HepG2 (cell line): Measurements from ENCODE around the gene TMEM143. TPM values are rescaled to one million over a fixed set of nuclear protein-coding genes. Genes with fewer than 3 reads are reported as not detected.
"Not testable (repeated sequence)": the region's sequence is repeated elsewhere in the genome, so short reads cannot be mapped to it uniquely, and the experiment has no call there.

Source experiments
- ATAC-seq: fragments of 200-7000 bp; cut with Tn5 transposase; 3 replicates; pipeline ENCODE4 v1.9.1; 2020; ENCODE audit warnings: mild to moderate bottlenecking, moderate library complexity
- BruUV-seq: library from RNA; stranded (reverse); fragments of 400-500 nt; replicated peaks from 2 replicates; lab custom pipeline; 2021; lab: Mats Ljungman, UMichigan
- CTCF ChIA-PET: fragments of 300-600 bp; formaldehyde crosslinking; extraction: SDS; loops from one replicate; lab custom pipeline; 2021; ENCODE audit warnings: low total read pairs, inconsistent platforms, low intra/inter-chr PET ratio; lab: Yijun Ruan, JAX
- POLR2A ChIA-PET: fragments of 350-600 bp; sonication (Branson Sonifier 250); formaldehyde crosslinking; loops from one replicate; lab custom pipeline; 2020; ENCODE audit warnings: antibody characterized with exemption, inconsistent platforms; lab: Yijun Ruan, JAX
- DNase-seq: peaks from one replicate; pipeline ENCODE4 v3.0.0-alpha.2; 2015; ENCODE audit warnings: low spot score
- FAIRE-seq: peaks from 3 replicates; lab custom pipeline; 2011; peaks lifted over from hg19 to GRCh38; lab: Jason Lieb, UNC
- H2AFZ ChIP-seq: one replicate; pipeline ENCODE4 v1.6.1; 2011; ENCODE audit warnings: low read length, inconsistent platforms
- H3K27ac ChIP-seq: fragments of 300-600 bp; 3 replicates; pipeline ENCODE4 v1.8.0; 2011; ENCODE audit warnings: mixed run types, mild to moderate bottlenecking, mixed read lengths, low read length, inconsistent platforms; ENCODE audit not compliant: insufficient read depth; ENCODE audit errors: extremely low read length
- H3K27me3 ChIP-seq, 2 experiments: fragments of 200-600 bp in 1 of 2; 2 replicates in 1 of 2; 3 replicates in 1 of 2; pipeline versions ENCODE4 v1.6.0 to v1.8.0; 2011; ENCODE audit warnings: low read length in 2 of 2, mild to moderate bottlenecking in 2 of 2, moderate library complexity in 2 of 2, inconsistent platforms in 1 of 2; ENCODE audit not compliant: insufficient read depth in 2 of 2, control insufficient read depth in 1 of 2
- H3K36me3 ChIP-seq, 2 experiments: fragments of 200-600 bp in 1 of 2; replicated peaks in 1 of 2; 2 replicates in 1 of 2; 3 replicates in 1 of 2; pipeline versions ENCODE4 v1.5.1 to v1.8.0; 2011; ENCODE audit warnings: low read length in 2 of 2, inconsistent platforms in 1 of 2; ENCODE audit not compliant: insufficient read depth in 2 of 2, control insufficient read depth in 1 of 2
- H3K4me1 ChIP-seq: 2 replicates; pipeline ENCODE4 v1.5.1; 2012; ENCODE audit warnings: low read length, inconsistent platforms; ENCODE audit not compliant: insufficient read depth
- H3K4me2 ChIP-seq: 2 replicates; pipeline ENCODE4 v1.6.0; 2011; ENCODE audit warnings: low read depth, low read length, inconsistent platforms
- H3K4me3 ChIP-seq, 3 experiments: fragments of 200-600 bp in 1 of 3; sonication (generic), shearing (Covaris generic) in 1 of 3; replicated peaks in 1 of 3; 2 replicates each; pipeline ENCODE4 v1.5.1; 2011 to 2016; ENCODE audit warnings: low read length in 3 of 3, inconsistent platforms in 2 of 3, low read depth in 2 of 3, mild to moderate bottlenecking in 2 of 3, control low read depth in 1 of 3, mixed read lengths in 1 of 3; ENCODE audit not compliant: insufficient read depth in 1 of 3
- H3K79me2 ChIP-seq: one replicate; pipeline ENCODE4 v1.6.1; 2011; ENCODE audit warnings: low read length, inconsistent platforms; ENCODE audit not compliant: insufficient read depth
- H3K9ac ChIP-seq: 2 replicates; pipeline ENCODE4 v1.6.0; 2011; ENCODE audit warnings: mild to moderate bottlenecking, low read depth, low read length, inconsistent platforms; ENCODE audit not compliant: insufficient read depth
- H3K9me3 ChIP-seq: 2 replicates; pipeline ENCODE4 v1.5.1; 2012; ENCODE audit warnings: mild to moderate bottlenecking, low read length
- H4K20me1 ChIP-seq: 2 replicates; pipeline ENCODE4 v1.6.0; 2011; ENCODE audit warnings: inconsistent platforms, mild to moderate bottlenecking, low read length, moderate library complexity; ENCODE audit not compliant: insufficient read depth
- ZNF432 ChIP-seq: sonication (generic); formaldehyde crosslinking; IDR thresholded peaks from 2 replicates; pipeline ENCODE4 v1.5.0; 2020; ENCODE audit warnings: missing genetic modification reagents, mild to moderate bottlenecking, borderline replicate concordance
- ZNF768 ChIP-seq: sonication (generic); formaldehyde crosslinking; IDR thresholded peaks from 2 replicates; pipeline ENCODE4 v1.4.0; 2020; ENCODE audit warnings: missing genetic modification reagents
- whole genome bisulfite sequencing: methylation state at CpG from one replicate; pipeline ENCODE4 v1.1.6; 2017; ENCODE audit warnings: low lambda C conversion rate; 5-methylcytosine and 5-hydroxymethylcytosine counted together
- in situ Hi-C: cut with HindIII; loops from 2 replicates; pipeline ENCODE4 v1.10.0; 2017; ENCODE audit warnings: low pct_unique_long_range_greater_than_20kb; ENCODE audit not compliant: extremely low pct_ligation_motif_present
- intact Hi-C: fragments of 100-400 bp; cut with micrococcal nuclease; formaldehyde crosslinking; loops from one replicate; pipeline ENCODE4 v1.10.0; 2022; ENCODE audit not compliant: unreplicated experiment
- polyA plus RNA-seq, 8 experiments: library from polyadenylated mRNA; depleted of rRNA in 3 of 8; stranded (reverse) in 7 of 8; unstranded in 1 of 8; fragments of >200 nt; fragmentation: Illumina TruSeq in 4 of 8; extraction: Trizol in 4 of 8; gene quantifications; 2 replicates each; pipeline versions ENCODE4 v1.2.1 to v1.2.3, GENCODE V29; 2011 to 2016; ENCODE audit warnings: low read depth in 4 of 8, missing spikeins in 1 of 8, mixed read lengths in 1 of 8; ENCODE audit not compliant: insufficient read depth in 1 of 8
- total RNA-seq, 5 experiments: library from RNA; depleted of rRNA; stranded (reverse); fragments of >200 nt; fragmentation: Illumina TruSeq; extraction: Trizol; gene quantifications; 2 replicates each; pipeline ENCODE4 v1.2.3, GENCODE V29; 2016; ENCODE audit warnings: low read depth in 1 of 5

The TMEM143 gene
- total and polyA plus RNA-seq, 2 of the 13 experiments (the other 11 are each of a cell fraction or from before 2014, with no cell fraction given) = 7.7 to 11.3 TPM

- ChIA-PET POLR2A (no interaction called here), CTCF (no interaction called here)
- DNase-seq = no peak
- no peak for FAIRE-seq
- ATAC-seq = no peak
- intact Hi-C loops (no loop called here), in situ Hi-C loops (no loop called here)
- no TSS peak for BruUV-seq
- Histone ChIP-seq H3K4me1 (peaks cover 31% of the 10 kb centered on the region), H3K9me3 (no peaks in the 10 kb centered on the region), H3K79me2 (no peaks in the 10 kb centered on the region), H4K20me1 (no peaks in the 10 kb centered on the region), H3K4me2 (no peak overlapping the region), H2AFZ (no peak overlapping the region), H3K4me3 (no peak overlapping the region), H3K27ac (no peak overlapping the region), H3K9ac (no peak overlapping the region), H3K36me3 (no peaks in the 10 kb centered on the region), H3K27me3 (no peaks in the 10 kb centered on the region)
- TF ChIP-seq ZNF768 (CRISPR knock-in tag) (peak; percentile 71), ZNF432 (CRISPR knock-in tag) (no peak)
- 37% methylated on average over 4 of the region's 4 CpGs for WGBS
Observed at GRCh38 chr19:48292798-48293197, 70.9 kb downstream of the TMEM143 start.

DNA sequence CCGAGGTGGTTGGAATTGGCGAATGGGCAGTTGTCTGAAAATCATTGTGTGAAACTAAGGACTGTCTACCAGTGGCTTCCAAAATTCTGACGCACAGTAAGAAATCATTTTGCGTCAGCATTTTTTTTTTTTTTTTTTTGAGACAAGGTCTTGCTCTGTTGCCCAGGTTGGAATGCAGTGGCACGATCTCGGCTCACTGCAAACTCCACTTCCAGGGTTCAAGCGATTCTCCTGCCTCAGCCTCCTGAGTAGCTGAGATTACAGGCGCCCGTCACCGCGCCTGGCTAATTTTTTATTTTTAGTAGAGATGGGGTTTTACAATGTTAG is 72.3 kb downstream of the TMEM143 start:
- H2AFZ ChIP-seq, H3K36me3 ChIP-seq, H3K9ac ChIP-seq, ATAC-seq, DNase-seq, in situ Hi-C loops, POLR2A ChIA-PET, H3K79me2 ChIP-seq, H3K27me3 ChIP-seq, H4K20me1 ChIP-seq, H3K9me3 ChIP-seq, BruUV-seq, FAIRE-seq, H3K27ac ChIP-seq: not testable (repeated sequence)
- intact Hi-C loops = loop anchor here (1.0 kb wide), 1 partner anchor 24 kb away; no protein-coding TSS in a partner anchor
- CTCF ChIA-PET = interaction anchor here (1.0 to 2.7 kb wide), 3 partner anchors 18 to 24 kb away, joined by 3 to 36 read pairs (median 10); no protein-coding TSS in a partner anchor
- H3K4me3 ChIP-seq = peak overlapping the region in 1 of 3 experiments; percentile 76; a peak in 2 of 6 replicates
- H3K4me1 ChIP-seq = peaks cover 24% of the 10 kb centered on the region
- peak overlapping the region; percentile 99 for H3K4me2 ChIP-seq
- WGBS = 12% methylated on average over 11 of the region's 11 CpGs
